HS-27A (cell line): ENCODE data around the gene RANGRF.
A peak's percentile ranks its signal among the peaks of the same experiment; 100 is the strongest.
"Not testable (repeated sequence)": the region's sequence is repeated elsewhere in the genome, so short reads cannot be mapped to it uniquely, and the experiment has no call there.

Experiments
- DNase-seq: peaks from one replicate; pipeline ENCODE4 v3.0.0-alpha.2; 2012; ENCODE audit warnings: low read depth, missing footprints

RANGRF gene

DNA sequence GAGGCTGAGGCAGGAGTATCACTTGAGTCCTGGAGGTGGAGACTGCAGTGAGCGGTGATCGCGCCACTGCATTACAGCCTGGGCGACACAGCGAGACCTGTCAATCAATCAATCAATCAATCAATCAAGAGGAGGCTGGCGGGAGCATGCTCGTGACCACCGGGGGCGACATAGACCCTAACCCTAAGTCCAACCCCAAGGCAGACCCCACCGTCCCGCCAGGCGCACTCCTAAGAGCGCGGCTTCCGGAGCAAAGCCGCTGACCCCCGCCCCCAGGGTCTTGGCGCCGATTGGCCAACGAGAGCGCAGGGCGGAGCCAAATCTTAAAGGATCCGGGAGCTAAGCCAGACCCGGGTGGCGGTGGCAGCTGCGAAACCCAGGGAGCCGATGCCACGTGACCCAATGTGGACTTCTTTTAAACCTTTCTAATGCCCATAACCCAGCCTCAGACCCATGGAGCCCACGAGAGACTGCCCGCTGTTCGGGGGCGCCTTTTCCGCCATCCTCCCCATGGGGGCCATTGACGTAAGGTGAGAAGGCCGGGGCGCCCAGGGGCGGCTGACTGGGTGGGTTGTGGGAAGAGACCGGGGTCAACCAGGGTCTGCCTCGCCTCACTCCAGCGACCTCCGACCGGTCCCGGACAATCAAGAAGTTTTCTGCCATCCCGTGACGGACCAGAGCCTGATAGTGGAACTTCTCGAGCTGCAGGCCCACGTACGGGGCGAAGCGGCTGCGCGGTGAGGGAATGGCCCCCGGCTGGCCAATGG lies at the start of gene RANGRF:
RANGRF (plus strand) TSS at position 335 of the 767 bp plus-strand sequence; CDS start at position 454, 119 bp downstream.
- peak; percentile 66 for DNase-seq

DNA sequence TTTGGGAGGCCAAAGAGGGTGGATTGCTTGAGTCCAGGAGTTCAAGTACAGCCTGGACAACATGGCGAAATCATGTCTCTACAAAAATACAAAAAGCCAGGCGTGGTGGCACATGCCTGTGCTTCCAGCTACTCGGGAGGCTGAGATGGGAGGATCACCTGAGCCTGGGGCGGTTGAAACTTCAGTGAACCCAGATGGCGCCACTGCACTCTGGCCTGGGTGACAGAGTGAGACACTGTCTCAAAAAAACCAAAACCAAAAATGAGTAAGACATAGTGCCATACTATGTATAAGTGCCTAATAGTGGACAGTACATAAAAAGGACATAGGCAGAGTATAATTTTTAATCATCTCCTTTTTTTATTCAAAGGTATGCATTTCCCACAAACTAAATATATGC lies 44.6 kb upstream of the RANGRF start:
- DNase-seq = no peak

GRCh38 chr17:8244768-8245167 lies 43.7 kb upstream of the RANGRF start:
- DNase-seq = no peak

GRCh38 chr17:8248751-8249607 lies 39.5 kb upstream of the RANGRF start, which contains the start of gene PFAS:
Gene PFAS (plus strand): TSS chr17:8249289. CDS start chr17:8253938, 4,649 bp downstream.
- peak; percentile 84 for DNase-seq

GRCh38 chr17:8249621-8250500 lies 38.6 kb upstream of the RANGRF start:
- no peak for DNase-seq

GRCh38 chr17:8251411-8251810 lies 37.1 kb upstream of the RANGRF start:
- not testable (repeated sequence) for DNase-seq

DNA sequence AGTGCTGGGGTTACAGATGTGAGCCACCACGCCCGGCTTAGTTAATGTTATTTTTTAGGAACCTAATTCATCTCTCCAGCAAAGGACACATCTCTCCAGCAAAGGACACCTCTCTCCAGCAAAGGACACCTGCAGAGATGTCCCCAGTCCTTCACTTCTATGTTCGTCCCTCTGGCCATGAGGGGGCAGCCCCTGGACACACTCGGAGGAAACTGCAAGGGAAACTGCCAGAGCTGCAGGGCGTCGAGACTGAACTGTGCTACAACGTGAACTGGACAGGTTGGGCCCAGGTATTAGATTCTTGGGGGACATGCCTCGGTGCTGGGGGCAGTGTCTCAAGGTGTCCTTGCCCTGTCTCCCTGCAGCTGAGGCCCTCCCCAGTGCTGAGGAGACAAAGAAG lies 34.7 kb upstream of the RANGRF start:
- no peak for DNase-seq

DNA sequence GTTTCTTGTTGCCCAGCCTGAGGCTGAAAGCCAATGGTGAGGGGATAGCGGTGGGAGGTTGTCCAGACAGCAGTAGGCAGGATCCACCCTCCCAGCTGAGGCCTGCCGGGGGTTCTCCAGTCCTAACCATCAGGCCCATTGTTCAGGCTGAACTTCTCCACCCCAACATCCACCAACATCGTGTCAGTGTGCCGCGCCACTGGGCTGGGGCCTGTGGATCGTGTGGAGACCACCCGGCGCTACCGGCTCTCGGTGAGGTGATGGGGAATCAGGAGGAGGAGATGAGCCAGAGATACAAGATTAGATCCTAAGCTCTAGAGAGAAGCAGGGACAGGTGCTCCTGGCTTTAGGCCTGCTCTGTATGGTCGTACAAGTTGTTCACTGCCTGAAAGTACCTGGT lies 33.6 kb upstream of the RANGRF start:
- no peak for DNase-seq

GRCh38 chr17:8255499-8255898 lies 33.0 kb upstream of the RANGRF start:
- DNase-seq = no peak

DNA sequence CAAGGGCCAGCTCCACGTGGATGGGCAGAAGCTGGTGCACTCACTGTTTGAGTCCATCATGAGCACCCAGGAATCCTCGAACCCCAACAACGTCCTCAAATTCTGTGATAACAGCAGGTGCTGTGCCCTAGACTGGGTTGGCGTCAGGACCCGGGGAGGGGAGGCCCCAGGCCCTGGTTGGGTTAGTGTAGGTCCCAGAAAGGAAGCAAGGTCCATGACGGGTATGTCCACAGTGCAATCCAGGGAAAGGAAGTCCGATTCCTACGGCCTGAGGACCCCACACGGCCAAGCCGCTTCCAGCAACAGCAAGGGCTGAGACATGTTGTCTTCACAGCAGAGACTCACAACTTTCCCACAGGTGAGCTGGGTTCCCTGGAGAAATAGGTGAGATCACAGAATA lies 32.2 kb upstream of the RANGRF start:
- no peak for DNase-seq

GRCh38 chr17:8256691-8257090 lies 31.8 kb upstream of the RANGRF start:
- no peak for DNase-seq

GRCh38 chr17:8257801-8258200 lies 30.7 kb upstream of the RANGRF start:
- no peak for DNase-seq

GRCh38 chr17:8264320-8264719 lies 24.1 kb upstream of the RANGRF start:
- no peak for DNase-seq

DNA sequence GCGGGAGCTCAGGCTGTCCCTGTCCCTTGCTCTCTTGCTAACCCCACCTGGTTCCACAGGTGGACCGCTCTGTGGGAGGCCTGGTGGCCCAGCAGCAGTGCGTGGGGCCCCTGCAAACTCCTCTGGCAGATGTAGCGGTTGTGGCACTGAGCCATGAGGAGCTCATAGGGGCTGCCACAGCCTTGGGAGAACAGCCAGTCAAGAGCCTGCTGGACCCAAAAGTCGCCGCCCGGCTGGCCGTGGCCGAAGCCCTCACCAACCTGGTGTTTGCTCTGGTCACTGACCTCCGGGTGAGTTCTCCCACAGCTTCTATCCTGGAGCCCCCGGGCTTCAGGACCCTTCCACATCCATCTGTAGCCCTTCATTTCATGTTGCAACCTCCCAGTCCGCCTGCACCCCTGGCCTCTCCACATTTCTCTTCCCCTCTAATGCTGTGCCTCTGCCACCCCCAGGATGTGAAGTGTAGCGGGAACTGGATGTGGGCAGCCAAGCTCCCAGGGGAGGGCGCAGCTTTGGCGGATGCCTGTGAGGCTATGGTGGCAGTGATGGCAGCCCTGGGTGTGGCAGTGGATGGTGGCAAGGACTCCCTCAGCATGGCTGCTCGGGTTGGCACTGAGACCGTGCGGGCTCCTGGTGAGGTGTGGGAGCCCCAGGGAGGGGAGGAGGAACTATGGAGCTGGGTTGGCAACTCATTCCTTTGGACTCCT lies 23.5 kb upstream of the RANGRF start:
- DNase-seq = no peak

DNA sequence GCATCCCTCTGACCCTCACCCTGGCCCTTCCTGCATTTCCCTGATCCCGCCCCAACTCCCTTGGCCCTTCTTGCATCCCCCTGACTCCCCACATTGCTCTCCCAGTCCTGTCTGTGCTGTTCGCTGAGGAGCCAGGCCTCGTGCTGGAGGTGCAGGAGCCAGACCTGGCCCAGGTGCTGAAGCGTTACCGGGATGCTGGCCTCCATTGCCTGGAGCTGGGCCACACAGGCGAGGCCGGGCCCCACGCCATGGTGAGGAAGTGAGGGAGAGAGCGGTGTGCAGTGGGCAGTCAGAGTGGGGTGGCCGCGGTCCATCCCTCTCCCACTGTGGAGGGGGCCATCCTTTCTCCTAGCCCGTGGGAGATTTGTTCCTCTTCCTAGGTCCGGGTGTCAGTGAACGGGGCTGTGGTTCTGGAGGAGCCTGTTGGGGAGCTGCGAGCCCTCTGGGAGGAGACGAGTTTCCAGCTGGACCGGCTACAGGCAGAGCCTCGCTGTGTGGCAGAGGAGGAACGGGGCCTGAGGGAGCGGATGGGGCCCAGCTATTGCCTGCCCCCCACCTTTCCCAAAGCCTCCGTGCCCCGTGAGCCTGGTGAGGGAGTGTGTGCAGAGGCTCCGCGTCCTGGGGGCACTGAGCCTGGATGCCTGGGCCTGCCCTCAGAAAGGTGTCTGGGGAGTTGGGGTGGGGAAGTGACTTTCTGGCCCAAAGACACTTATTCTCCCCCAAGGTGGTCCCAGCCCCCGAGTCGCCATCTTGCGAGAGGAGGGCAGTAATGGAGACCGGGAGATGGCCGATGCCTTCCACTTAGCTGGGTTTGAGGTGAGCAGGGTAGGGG lies 21.6 kb upstream of the RANGRF start:
- no peak for DNase-seq

DNA sequence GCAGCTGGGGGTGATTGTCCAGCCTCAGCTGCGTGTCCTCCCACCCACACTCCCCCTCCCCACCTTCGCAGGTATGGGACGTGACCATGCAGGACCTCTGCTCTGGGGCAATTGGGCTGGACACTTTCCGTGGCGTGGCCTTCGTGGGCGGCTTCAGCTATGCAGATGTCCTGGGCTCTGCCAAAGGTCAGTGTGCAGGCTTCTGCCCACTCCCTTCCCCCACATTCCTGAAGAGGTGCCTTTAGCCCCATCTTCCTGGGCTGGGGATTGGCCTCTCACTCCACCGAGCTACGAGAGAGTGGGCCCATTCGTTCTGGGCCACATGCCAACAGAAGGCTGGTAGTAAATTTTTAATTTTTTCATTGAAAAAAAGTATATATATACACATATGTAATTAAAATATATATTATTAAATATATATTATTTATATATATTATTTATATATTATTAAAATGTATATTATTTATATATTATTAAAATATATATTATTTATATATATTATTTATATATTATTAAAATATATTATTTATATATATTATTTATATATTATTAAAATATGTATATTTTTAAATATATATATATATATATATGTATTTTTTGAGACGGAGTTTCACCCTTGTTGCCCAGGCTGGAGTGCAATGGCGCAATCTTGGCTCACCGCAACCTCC lies 20.9 kb upstream of the RANGRF start:
- DNase-seq = no peak

DNA sequence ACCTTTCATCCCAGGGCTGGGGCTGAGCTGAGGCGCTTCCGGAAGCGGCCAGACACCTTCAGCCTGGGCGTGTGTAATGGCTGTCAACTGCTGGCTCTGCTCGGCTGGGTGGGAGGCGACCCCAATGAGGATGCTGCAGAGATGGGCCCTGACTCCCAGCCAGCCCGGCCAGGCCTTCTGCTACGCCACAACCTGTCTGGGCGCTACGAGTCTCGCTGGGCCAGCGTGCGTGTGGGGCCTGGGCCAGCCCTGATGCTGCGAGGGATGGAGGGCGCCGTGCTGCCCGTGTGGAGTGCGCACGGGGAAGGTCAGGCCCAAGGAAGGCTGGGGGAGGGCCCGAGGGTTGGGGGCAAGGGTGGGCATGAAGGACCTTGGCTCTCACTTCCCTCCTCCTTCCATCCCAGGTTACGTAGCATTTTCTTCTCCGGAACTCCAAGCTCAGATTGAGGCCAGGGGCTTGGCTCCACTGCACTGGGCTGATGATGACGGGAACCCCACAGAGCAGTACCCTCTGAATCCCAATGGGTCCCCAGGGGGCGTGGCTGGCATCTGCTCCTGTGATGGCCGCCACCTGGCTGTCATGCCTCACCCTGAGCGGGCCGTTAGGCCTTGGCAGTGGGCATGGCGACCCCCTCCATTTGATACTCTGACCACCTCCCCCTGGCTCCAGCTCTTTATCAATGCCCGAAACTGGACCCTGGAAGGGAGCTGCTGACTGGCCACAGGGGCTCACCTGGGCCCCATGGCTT lies 19.7 kb upstream of the RANGRF start:
- DNase-seq = no peak

DNA sequence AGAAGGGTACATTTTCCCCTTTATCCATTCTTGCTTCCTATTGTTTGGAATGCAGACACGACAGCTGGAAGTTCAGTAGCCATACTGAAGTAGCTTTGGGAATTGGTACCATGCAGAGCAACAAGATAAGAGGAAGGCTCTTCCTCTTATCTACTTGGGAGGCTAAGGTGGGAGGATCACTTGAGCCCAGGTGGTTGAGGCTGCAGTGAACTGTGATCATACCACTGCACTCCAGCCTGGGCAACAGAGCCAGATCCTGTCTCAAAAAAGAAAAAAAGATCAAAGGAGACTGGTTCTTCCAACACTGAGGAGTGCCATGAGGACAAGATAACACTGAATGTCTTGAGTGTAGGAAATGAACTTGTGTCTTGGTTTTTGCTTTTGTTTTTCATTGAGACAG lies 16.0 kb upstream of the RANGRF start:
- DNase-seq = no peak

DNA sequence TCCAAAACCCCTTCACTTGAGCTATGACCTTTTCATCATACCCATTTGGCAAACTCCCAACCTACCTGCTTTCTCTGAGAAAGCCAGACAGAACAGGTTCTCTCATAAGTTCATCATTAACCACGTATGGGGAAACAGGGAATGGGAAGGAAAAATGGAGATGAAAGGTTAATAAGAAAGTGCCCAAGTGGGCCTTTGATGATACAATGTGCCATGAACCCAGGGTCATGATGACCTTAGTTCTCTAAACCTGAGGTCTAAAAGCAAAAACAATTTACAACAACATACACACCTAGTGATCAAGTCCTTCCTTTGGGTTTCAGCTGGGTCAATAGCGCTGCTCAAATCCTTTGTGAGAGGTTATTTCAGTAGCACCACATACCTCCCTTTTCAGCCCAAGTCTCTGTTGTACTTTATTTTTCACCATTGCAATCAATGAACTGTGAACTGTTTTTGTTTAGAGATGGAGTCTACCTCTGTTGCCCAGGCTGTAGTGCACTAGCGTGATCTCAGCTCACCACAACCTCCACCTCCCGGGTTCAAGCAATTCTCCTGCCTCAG lies 14.5 kb upstream of the RANGRF start:
- DNase-seq = no peak
